ENCODE data around the gene LRRC56.
"Not testable (repeated sequence)": the region's sequence is repeated elsewhere in the genome, so short reads cannot be mapped to it uniquely, and the experiment has no call there.

Gene LRRC56

DNA sequence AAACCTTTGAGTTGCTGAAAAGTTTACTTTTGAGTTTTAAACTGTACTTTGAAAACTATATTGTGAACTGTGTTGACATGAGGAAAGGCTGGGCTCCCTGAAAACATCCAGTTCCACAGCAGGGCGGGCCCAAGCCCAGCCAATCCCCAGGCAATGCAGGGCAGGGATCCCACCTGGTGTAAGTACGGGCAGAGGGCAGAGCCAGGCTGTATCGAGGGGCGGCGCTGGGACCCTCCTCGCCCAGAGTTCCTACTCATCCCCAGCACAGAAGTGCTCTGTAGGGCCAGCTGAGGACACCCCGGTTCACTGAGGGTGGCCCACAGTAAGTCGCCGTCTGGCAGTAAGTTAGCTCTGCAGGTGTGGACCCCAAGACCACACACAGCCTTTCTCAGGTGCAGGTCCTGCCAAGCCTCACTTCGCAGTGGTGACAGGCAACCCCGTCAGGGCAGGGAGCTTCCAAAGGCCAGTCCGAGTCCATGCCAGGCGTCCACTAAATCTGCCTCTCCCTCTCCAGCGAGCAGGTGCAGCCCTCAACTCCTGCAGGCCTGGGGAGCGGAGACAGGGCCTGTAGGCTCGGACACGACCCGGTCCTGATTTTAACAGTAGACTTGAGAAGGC is 29.8 kb downstream of the LRRC56 start:
- no peaks in the 10 kb centered on the region for H3K9me3 Mint-ChIP-seq
- no peaks in the 10 kb centered on the region for H3K36me3 Mint-ChIP-seq
- no peaks in the 10 kb centered on the region for H3K27me3 Mint-ChIP-seq
- H3K27ac Mint-ChIP-seq: no peak overlapping the region
- no peaks in the 10 kb centered on the region for H3K4me1 Mint-ChIP-seq
- H3K4me3 Mint-ChIP-seq: no peak overlapping the region

DNA sequence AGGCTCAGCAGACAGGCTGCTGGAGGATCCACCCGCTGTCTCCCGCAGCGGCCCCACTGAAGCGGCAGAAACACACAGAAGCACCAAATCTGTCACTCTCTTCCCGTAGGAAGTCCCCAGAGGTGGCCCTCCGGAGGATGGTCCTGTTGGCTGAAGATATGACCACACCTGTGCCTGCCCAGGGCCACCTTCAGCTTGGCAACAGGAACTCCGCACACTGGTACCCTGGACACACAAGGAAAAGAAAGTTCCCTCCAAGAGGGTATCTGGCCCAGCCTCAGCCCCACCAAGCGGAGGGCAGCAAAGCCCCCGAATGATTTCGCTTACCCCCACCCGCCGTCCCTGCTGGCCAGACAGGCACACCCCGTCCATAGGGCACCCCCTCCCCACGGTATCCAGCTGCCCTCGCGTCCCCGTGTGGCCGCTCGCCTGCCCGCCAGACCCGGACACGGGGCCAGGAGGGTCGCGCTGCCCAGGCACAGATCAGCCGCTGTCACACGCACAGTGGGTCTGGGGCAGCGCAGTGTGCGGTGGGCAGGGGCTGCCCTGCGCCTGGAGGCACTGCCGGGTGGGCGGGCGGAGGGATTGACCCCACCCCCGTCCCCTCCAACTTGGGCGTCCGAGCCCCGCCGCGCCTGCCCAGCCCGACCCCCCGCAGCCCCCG is 30.4 kb downstream of the LRRC56 start:
- no peaks in the 10 kb centered on the region for H3K4me1 Mint-ChIP-seq
- H3K36me3 Mint-ChIP-seq: no peaks in the 10 kb centered on the region
- H3K27me3 Mint-ChIP-seq: no peaks in the 10 kb centered on the region
- H3K4me3 Mint-ChIP-seq: peak overlapping the region; percentile 62
- H3K9me3 Mint-ChIP-seq: no peaks in the 10 kb centered on the region
- peak overlapping the region; percentile 23 for H3K27ac Mint-ChIP-seq

DNA sequence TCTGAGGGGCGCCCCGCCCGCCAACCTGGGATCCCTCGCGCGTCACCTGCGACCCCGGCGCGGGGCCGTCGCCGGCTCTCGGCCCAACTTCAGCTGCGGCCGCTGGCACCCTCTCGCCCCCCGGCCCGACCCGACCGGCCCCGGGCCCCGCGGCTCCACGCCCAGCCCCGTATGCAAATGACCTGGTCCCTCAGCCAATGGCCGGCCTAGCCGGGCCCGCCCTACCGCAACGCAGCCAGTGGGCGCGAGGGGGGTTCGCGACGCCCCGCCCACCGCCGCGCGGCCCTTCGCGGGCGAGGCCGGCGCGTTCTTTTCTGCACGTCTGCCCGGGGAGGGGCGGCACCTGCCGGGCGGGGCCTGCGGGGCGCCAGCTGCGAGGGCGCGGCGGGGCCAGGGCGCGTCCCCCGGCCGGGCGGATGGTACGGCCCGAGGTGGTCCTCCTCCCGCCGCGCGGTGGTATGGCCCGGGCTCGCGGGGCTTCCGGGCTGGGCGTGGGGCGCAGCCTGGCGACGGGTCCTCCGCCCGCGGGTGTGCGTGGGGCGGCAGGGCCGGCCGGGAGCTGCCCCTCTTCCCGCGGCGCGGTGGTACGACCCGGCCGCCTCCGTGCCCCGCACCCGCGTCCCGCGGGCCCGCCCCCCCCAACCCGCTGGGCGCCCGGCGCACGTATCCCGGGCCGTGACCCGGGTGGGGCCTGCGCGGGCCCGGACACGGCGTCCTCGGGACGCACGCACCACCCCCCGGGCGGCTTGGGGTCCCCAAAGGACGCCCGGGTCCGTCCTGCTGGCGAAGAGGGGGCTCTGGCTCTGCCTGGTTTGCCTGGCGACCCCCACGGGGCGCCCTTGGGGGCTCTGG is 31.2 kb downstream of the LRRC56 start:
- no peaks in the 10 kb centered on the region for H3K27me3 Mint-ChIP-seq
- peak overlapping the region; percentile 23 for H3K27ac Mint-ChIP-seq
- no peaks in the 10 kb centered on the region for H3K36me3 Mint-ChIP-seq
- no peaks in the 10 kb centered on the region for H3K9me3 Mint-ChIP-seq
- H3K4me1 Mint-ChIP-seq: no peaks in the 10 kb centered on the region
- H3K4me3 Mint-ChIP-seq: peak overlapping the region; percentile 67

DNA sequence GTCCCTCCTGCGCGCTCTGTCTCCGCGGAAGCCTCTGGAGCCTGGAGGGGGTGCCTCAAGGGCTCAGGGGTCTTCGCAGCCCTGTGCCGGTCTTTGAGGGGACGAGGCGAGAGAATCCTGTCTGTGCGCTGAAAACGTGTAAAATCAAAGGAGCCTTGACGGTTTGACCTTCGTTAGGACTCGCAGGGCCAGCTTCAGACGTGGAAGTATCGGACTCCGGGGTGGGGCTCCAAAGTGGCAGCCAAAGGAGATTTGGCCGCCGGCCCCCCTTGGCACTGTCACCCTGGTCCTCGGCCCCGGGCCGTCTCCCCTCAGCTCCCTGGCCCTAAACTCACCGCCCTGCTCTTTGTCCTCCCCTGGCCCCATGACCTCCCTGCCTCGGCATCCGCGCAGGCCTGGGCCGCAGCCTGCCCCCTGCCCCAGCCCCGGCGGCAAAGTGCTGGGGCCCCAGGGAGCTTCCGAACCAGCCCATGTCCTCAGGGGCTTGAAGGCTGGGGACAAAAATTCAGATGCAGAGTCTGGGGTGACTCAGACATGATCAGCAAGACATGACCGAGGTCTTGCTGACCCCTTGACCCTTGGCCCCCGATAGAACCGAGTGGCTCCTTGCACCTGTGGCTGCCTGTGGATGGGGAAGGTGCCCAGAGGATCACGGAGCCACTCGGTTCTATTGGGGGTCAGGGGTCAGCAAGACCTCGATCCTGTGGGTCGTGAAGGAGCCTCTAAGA is 32.0 kb downstream of the LRRC56 start:
- H3K9me3 Mint-ChIP-seq: no peaks in the 10 kb centered on the region

DNA sequence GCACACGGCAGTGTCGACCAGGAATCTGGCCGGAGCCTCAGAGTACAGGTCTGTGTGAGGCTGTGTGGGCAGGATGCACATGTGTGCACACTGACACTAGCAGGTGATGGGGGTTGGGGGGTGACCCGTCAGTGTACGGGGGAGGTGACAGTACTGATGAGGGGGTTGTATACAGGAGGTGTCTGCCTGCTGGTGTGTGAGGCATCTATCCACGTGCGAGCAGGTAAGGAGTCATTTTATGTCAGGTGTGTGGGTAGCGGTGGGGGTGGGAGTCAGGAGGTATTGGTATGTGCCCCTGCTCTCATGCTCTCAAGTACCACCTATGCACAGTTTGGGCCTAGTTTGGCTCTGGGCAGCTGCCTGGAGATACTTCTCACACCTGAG is 34.5 kb downstream of the LRRC56 start:
- Mint-ChIP-seq H3K27ac (no peak overlapping the region), H3K27me3 (no peaks in the 10 kb centered on the region)

More for the DNA sequence above, 32.0 kb downstream of the LRRC56 start:
- no peaks in the 10 kb centered on the region for H3K27me3 Mint-ChIP-seq
- no peaks in the 10 kb centered on the region for H3K36me3 Mint-ChIP-seq
- H3K4me3 Mint-ChIP-seq: peak overlapping the region; percentile 67
- peak overlapping the region; percentile 23 for H3K27ac Mint-ChIP-seq
- peaks cover 5% of the 10 kb centered on the region for H3K4me1 Mint-ChIP-seq

DNA sequence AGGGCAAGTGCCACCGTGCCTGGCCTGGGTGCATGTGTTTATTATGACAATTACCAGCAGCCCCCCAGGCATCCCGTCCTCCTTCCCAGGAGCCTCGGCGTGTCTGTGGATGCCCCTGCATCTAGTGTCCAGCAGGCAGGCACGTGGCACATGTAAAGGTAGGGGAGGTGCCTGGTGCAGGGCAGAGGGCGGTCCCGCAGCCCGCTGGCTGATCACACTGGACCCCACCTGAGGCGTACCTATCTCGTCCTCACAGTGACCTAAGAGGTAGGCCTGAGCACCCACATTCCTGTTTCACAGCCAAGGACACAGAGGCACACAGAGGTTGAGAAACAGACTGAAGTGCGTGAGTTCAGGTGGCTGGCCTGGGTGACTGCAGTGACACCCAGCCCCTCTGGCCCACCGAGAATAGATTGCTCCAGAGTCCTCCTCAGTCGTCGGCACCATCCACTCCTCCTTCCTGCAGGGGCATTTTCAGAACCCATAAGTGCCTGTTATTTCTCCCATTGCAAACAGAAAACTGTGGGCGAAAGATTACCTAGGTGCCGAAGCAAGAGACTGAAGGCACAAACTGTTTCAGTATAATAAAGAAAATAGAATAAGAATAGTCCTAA is 35.9 kb downstream of the LRRC56 start:
- no peaks in the 10 kb centered on the region for H3K27me3 Mint-ChIP-seq
- H3K4me1 Mint-ChIP-seq: peaks cover 24% of the 10 kb centered on the region
- H3K27ac Mint-ChIP-seq: no peak overlapping the region
- no peaks in the 10 kb centered on the region for H3K36me3 Mint-ChIP-seq
- no peaks in the 10 kb centered on the region for H3K9me3 Mint-ChIP-seq
- H3K4me3 Mint-ChIP-seq: no peak overlapping the region

More for the DNA sequence above, 34.5 kb downstream of the LRRC56 start:
- Mint-ChIP-seq H3K36me3 (no peaks in the 10 kb centered on the region), H3K9me3 (no peaks in the 10 kb centered on the region), H3K4me1 (peaks cover 14% of the 10 kb centered on the region), H3K4me3 (no peak overlapping the region)

DNA sequence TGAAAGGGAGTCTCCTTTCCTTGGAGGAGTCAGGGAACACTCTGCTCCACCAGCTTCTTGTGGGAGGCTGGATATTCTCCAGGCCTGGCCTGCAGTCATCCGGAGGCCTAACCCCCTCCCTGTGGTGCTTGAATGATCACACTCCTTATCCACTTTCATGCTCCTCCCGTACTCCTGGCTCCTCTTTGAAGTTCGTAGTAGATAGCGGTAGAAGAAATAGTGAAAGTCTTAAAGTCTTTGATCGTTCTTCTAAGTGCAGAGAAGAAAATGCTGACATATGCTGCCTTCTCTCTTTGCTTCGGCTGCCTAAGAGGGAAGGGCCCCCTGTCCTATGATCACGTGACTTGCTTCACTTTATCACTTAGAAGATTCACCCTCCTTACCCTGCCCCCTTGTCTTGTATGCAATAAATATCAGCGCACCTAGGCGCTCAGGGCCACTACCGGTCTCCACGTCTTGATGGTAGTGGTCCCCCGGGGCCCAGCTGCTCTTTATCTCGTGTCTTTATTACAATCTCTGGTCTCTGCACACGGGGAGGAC is 36.8 kb downstream of the LRRC56 start:
- Mint-ChIP-seq H3K4me3 (peak overlapping the region; percentile 84), H3K4me1 (peaks cover 32% of the 10 kb centered on the region), H3K27ac (peak overlapping the region; percentile 41)
- not testable (repeated sequence) for H3K9me3 Mint-ChIP-seq, H3K27me3 Mint-ChIP-seq, H3K36me3 Mint-ChIP-seq

DNA sequence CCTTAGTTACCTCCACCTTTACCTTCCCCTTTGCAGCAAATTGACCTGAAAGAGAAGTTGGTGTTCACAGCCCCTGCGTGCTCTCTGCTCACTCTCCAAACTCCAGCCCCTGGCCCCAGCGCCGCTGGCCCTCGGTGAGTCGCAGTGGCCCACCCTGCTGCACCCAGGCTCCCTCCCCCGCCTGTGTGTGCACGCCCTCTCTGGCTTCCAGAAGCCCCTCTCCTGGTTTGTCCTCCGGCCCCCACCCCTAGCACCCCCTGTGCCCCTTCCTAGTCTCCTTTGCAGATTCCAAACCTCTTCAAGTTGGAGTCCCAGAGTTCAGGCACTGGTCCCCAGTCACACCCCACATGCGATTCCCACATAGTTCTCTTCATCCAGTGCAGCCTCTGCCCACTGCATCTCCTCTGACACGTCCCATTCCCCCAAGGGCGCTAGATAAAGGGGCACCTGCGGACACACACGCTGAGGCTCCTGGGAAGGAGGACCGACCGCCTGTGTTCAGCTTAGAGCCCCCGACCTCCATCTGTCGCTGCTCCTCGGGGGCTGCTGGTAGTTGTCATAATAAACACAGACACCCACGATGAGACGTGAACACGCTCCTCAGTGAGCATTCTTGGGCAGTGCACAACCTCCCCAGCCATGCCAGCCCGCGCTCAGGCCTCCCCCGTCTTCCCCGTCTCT is 37.4 kb downstream of the LRRC56 start:
- peak overlapping the region; percentile 84 for H3K4me3 Mint-ChIP-seq
- no peaks in the 10 kb centered on the region for H3K27me3 Mint-ChIP-seq
- peak overlapping the region; percentile 83 for H3K27ac Mint-ChIP-seq
- peaks cover 39% of the 10 kb centered on the region for H3K4me1 Mint-ChIP-seq
- no peaks in the 10 kb centered on the region for H3K9me3 Mint-ChIP-seq
- H3K36me3 Mint-ChIP-seq: no peaks in the 10 kb centered on the region

DNA sequence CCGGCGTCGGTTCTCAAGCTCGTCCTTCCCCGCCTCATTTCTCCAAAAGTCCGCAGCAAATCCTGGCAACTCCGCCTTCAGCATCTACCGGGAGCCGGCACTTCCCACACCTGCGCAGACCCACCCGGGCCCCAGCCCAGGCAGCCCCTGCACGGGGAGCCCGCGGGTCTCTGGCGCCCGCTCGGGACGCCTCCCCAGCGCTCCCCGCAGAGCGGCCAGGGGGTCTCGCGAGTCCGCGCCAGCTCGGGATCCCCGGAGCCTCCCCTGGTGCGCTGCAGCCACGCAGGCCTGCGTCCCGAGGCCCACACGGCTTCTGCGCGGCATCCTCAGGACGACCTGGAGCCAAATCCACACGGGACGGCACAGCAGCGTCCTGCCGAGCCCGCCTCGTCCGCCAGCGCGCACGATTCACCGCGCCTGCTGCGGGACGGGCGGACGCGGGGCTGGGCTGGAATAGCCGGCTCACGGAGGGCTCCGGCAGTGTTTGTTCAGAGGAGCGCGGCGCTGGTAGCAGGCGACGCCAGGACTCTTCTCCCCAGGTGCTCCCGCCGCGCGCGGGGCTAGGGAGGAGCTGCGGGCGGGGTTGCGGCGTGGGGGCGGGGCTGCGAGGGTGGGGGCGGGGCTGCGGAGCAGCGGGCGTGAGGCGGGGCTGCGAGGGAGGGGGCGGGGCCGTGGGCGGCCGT is 38.1 kb downstream of the LRRC56 start:
- Mint-ChIP-seq H3K4me1 (peaks cover 45% of the 10 kb centered on the region), H3K36me3 (no peaks in the 10 kb centered on the region), H3K27me3 (no peaks in the 10 kb centered on the region), H3K4me3 (peak overlapping the region; percentile 84), H3K9me3 (no peaks in the 10 kb centered on the region), H3K27ac (peak overlapping the region; percentile 83)

DNA sequence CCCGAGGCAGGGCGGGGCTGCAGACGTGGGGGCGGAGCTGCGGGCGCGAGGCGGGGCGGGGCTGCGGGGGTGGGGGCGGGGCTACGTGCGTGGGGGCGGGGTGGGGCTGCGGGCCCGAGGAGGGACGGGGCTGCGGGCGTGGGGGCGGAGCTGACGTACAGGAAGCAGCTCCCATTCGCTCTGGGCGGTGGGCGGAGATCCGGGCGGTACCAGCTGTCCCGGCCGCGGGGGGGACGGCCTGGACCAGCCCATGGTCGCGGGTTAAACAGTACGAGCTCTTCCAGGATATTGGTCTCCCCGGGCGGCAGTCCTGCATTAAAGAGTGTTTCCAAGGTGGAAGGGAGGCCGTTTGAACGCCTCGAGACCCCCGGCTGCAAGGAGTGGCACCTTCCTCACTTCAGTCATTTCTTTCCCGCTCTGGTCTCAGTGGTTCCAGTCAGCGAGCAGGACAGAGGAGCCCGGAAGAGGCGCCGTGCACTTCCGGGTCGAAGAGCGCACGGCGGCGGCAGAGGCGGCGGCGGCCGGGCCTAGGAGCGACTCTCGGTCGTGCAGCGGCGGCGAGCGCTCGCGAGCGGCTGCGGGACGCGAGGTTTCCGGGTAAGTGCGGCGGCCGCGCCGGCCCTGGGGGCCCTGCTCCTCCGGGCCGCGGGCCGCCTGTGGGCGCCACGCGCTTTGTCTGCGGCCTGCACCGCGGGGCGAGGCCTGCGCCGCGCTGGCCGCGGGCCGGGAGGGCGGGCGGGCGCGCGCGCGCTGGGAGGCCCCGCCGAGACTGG is 38.9 kb downstream of the LRRC56 start, which contains the start of gene PHRF1:
PHRF1 (plus strand) TSS at position 475 of the 773 bp plus-strand sequence. CDS start 5,043 bp downstream, outside the sequence.
- Mint-ChIP-seq H3K9me3 (no peaks in the 10 kb centered on the region), H3K4me3 (peak within 1 kb of the TSS; percentile 93), H3K36me3 (no peaks in the 10 kb centered on the region), H3K4me1 (peaks cover 48% of the 10 kb centered on the region), H3K27me3 (no peaks in the 10 kb centered on the region), H3K27ac (peak within 1 kb of the TSS; percentile 96)

DNA sequence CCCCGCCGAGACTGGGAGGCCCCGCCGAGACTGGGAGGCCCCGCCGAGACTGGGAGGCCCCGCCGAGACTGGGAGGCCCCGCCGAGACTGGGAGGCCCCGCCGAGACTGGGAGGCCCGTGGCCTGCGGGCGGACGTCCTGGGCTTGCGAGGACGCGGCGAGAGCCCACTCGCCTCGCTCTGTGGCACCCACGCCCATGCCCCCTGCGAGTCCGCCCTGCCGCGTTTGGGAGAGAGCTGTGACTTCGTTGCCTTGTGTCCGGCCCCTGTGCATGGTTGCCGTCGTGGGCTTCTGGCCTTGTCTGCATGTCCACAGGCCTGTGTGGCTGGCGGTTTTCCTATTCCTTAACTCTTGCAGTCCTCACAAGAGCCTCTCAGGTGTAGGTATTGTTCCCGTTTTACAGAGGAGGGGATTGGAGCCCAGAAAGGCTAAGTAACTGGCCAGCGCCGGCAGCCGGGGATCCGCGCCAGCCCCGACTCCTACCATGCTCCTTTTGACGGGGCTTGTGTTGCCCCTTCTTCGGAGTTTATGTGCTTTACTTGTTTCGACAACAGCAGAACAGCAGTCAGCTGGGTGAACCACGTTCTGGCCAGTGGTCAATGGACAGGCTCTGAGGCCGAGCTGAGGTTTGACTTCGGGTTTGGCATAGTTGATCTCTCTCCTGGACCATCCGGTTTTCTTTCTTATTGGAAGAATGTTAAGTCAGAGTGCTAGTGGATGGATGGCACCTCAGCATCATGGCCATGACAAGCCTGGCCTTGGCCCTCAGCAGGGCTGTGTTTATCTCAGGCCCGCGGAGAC is 39.7 kb downstream of the LRRC56 start:
- no peaks in the 10 kb centered on the region for H3K36me3 Mint-ChIP-seq
- H3K27ac Mint-ChIP-seq: peak overlapping the region; percentile 87
- H3K4me3 Mint-ChIP-seq: peak overlapping the region; percentile 93
- H3K4me1 Mint-ChIP-seq: peaks cover 57% of the 10 kb centered on the region
- no peaks in the 10 kb centered on the region for H3K9me3 Mint-ChIP-seq
- no peaks in the 10 kb centered on the region for H3K27me3 Mint-ChIP-seq

DNA sequence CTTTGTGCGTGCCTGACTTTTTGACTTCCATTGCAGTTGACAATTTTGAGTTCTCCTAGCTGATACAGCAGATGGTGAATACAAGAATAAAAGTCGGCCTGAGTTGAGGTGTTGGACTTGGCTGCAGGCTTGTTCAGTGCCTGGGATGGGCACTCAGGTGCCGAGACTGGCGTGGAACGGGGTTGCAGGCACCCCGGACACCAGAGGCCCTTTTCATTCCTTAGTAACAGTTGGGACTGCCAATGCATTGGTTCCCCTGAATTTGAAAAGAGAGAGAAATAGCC is 40.2 kb downstream of the LRRC56 start:
- H3K4me3 Mint-ChIP-seq: peak overlapping the region; percentile 93
- peak overlapping the region; percentile 87 for H3K27ac Mint-ChIP-seq
- H3K4me1 Mint-ChIP-seq: peaks cover 57% of the 10 kb centered on the region
- H3K9me3 Mint-ChIP-seq: no peaks in the 10 kb centered on the region
- H3K27me3 Mint-ChIP-seq: no peaks in the 10 kb centered on the region
- no peaks in the 10 kb centered on the region for H3K36me3 Mint-ChIP-seq
